HEK293 (cell line): ENCODE results near the gene EHMT1.

Source experiments
- CTCF ChIA-PET: fragments of 350-600 bp; formaldehyde crosslinking; extraction: SDS; loops from one replicate; lab custom pipeline; 2021; ENCODE audit warnings: antibody characterized with exemption; lab: Yijun Ruan, JAX
- POLR2A ChIA-PET: fragments of 300-600 bp; formaldehyde crosslinking; extraction: SDS; loops from one replicate; lab custom pipeline; 2020; ENCODE audit warnings: antibody characterized with exemption, inconsistent platforms; lab: Yijun Ruan, JAX
- H3K27ac ChIP-seq: fragments of 200-500 bp; sonication (Bioruptor generic); 2 replicates; pipeline ENCODE4 v1.5.1; 2014; ENCODE audit warnings: low read depth, low read length, control low read depth, inconsistent platforms; ENCODE audit errors: extremely low read depth
- H3K36me3 ChIP-seq, 2 experiments: fragments of 200-500 bp in 1 of 2; sonication (Bioruptor generic) in 1 of 2; 1 replicate in 1 of 2; 2 replicates in 1 of 2; pipeline ENCODE4 v1.5.1; 2014 to 2017; ENCODE audit warnings: inconsistent platforms in 2 of 2, low read length in 2 of 2; ENCODE audit not compliant: control insufficient read depth in 2 of 2, insufficient read depth in 1 of 2
- H3K4me1 ChIP-seq: fragments of 200-500 bp; sonication (Bioruptor generic); 2 replicates; pipeline ENCODE4 v1.5.1; 2014; ENCODE audit warnings: mild to moderate bottlenecking, low read length, inconsistent platforms; ENCODE audit not compliant: control insufficient read depth, insufficient read depth
- H3K4me3 ChIP-seq: 2 replicates; pipeline ENCODE4 v1.5.1; 2011; ENCODE audit warnings: low read depth, mild to moderate bottlenecking, control low read depth, low read length, moderate library complexity
- H3K9me3 ChIP-seq: fragments of 200-500 bp; sonication (Bioruptor generic); 2 replicates; pipeline ENCODE4 v1.5.1; 2014; ENCODE audit warnings: low read depth, low read length, inconsistent platforms; ENCODE audit not compliant: control insufficient read depth, insufficient read depth
- ATF2 ChIP-seq: fragments of 450-650 bp; formaldehyde crosslinking; IDR thresholded peaks from 2 replicates; pipeline ENCODE4 v1.5.1; 2016; ENCODE audit warnings: missing biosample characterization, missing genetic modification characterization, low read depth
- HIC1 ChIP-seq: fragments of 450-650 bp; formaldehyde crosslinking; IDR thresholded peaks from 2 replicates; pipeline ENCODE4 v1.5.1; 2016; ENCODE audit warnings: missing biosample characterization, missing genetic modification characterization
- HOXC10 ChIP-seq: sonication (generic); formaldehyde crosslinking; IDR thresholded peaks from 2 replicates; pipeline ENCODE4 v1.8.1; 2023; ENCODE audit warnings: mild to moderate bottlenecking, missing genetic modification reagents
- IKZF3 ChIP-seq: fragments of 450-650 bp; IDR thresholded peaks from 2 replicates; pipeline ENCODE4 v1.5.0; 2018; ENCODE audit warnings: missing biosample characterization, mild to moderate bottlenecking, missing genetic modification characterization, moderate library complexity
- KLF8 ChIP-seq: fragments of 450-650 bp; formaldehyde crosslinking; IDR thresholded peaks from 2 replicates; pipeline ENCODE4 v1.5.1; 2016; ENCODE audit warnings: missing biosample characterization, missing genetic modification characterization
- OSR2 ChIP-seq: fragments of 450-650 bp; formaldehyde crosslinking; IDR thresholded peaks from 2 replicates; pipeline ENCODE4 v1.5.1; 2016; ENCODE audit warnings: missing biosample characterization, missing genetic modification characterization
- OVOL3 ChIP-seq: fragments of 450-650 bp; formaldehyde crosslinking; IDR thresholded peaks from 2 replicates; pipeline ENCODE4 v1.5.1; 2016; ENCODE audit warnings: missing biosample characterization, missing genetic modification characterization
- PRDM1 ChIP-seq: fragments of 450-650 bp; formaldehyde crosslinking; IDR thresholded peaks from 2 replicates; pipeline ENCODE4; 2016; ENCODE audit warnings: missing biosample characterization, missing genetic modification characterization
- PRDM10 ChIP-seq: fragments of 450-650 bp; formaldehyde crosslinking; IDR thresholded peaks from 2 replicates; pipeline ENCODE4 v1.5.1; 2016; ENCODE audit warnings: missing biosample characterization, missing genetic modification characterization
- REPIN1 ChIP-seq: fragments of 450-650 bp; formaldehyde crosslinking; IDR thresholded peaks from 2 replicates; pipeline ENCODE4 v1.5.1; 2017; ENCODE audit warnings: missing biosample characterization, missing genetic modification characterization, low read depth
- SP7 ChIP-seq: fragments of 450-650 bp; formaldehyde crosslinking; IDR thresholded peaks from 2 replicates; pipeline ENCODE4 v1.5.1; 2016; ENCODE audit warnings: missing biosample characterization, missing genetic modification characterization
- YY2 ChIP-seq: fragments of 450-650 bp; formaldehyde crosslinking; IDR thresholded peaks from 2 replicates; pipeline ENCODE4 v1.5.1; 2016; ENCODE audit warnings: missing biosample characterization, missing genetic modification characterization
- ZBTB11 ChIP-seq: fragments of 450-650 bp; formaldehyde crosslinking; conservative IDR thresholded peaks from 2 replicates; pipeline ENCODE4 v1.5.1; 2016; ENCODE audit warnings: low read depth, missing biosample characterization, missing genetic modification characterization
- ZNF121 ChIP-seq: fragments of 450-650 bp; formaldehyde crosslinking; IDR thresholded peaks from 2 replicates; pipeline ENCODE4 v1.5.1; 2016; ENCODE audit warnings: missing biosample characterization, missing genetic modification characterization
- ZNF146 ChIP-seq: fragments of 450-650 bp; formaldehyde crosslinking; IDR thresholded peaks from 2 replicates; pipeline ENCODE4 v1.5.1; 2016; ENCODE audit warnings: missing biosample characterization, missing genetic modification characterization
- ZNF155 ChIP-seq: fragments of 450-650 bp; formaldehyde crosslinking; IDR thresholded peaks from 2 replicates; pipeline ENCODE4 v1.5.1; 2016; ENCODE audit warnings: missing biosample characterization, missing genetic modification characterization
- ZNF175 ChIP-seq: fragments of 450-650 bp; formaldehyde crosslinking; IDR thresholded peaks from 2 replicates; pipeline ENCODE4 v1.5.1; 2016; ENCODE audit warnings: missing biosample characterization, missing genetic modification characterization
- ZNF514 ChIP-seq: fragments of 450-650 bp; formaldehyde crosslinking; IDR thresholded peaks from 2 replicates; pipeline ENCODE4 v1.5.1; 2016; ENCODE audit warnings: missing biosample characterization, missing genetic modification characterization
- ZNF585B ChIP-seq: fragments of 450-650 bp; formaldehyde crosslinking; IDR thresholded peaks from 2 replicates; pipeline ENCODE4 v1.5.1; 2016; ENCODE audit warnings: missing biosample characterization, missing genetic modification characterization
- ZNF707 ChIP-seq: fragments of 450-650 bp; formaldehyde crosslinking; IDR thresholded peaks from 2 replicates; pipeline ENCODE4 v1.5.1; 2016; ENCODE audit warnings: missing biosample characterization, missing genetic modification characterization
- ZNF747 ChIP-seq: fragments of 450-650 bp; formaldehyde crosslinking; IDR thresholded peaks from 2 replicates; pipeline ENCODE4 v1.5.1; 2016; ENCODE audit warnings: missing biosample characterization, missing genetic modification characterization
- ZNF785 ChIP-seq: fragments of 450-650 bp; formaldehyde crosslinking; IDR thresholded peaks from 2 replicates; pipeline ENCODE4 v1.5.1; 2016; ENCODE audit warnings: missing biosample characterization, missing genetic modification characterization
- ZSCAN16 ChIP-seq: fragments of 450-650 bp; formaldehyde crosslinking; IDR thresholded peaks from 2 replicates; pipeline ENCODE4 v1.5.1; 2016; ENCODE audit warnings: missing biosample characterization, missing genetic modification characterization
- ZXDB ChIP-seq: fragments of 450-650 bp; formaldehyde crosslinking; IDR thresholded peaks from 2 replicates; pipeline ENCODE4 v1.5.1; 2016; ENCODE audit warnings: missing biosample characterization, missing genetic modification characterization

Gene EHMT1

GRCh38 chr9:137750007-137750406 lies 131.2 kb downstream of the EHMT1 start:
- POLR2A ChIA-PET = interaction anchor here (0.6 kb wide), 1 partner anchor 34 kb away, joined by 3 read pairs; no protein-coding TSS in a partner anchor
- peaks cover 0 to 57% of the 10 kb centered on the region in 2 experiments; a peak in 2 of 3 replicates for H3K36me3 ChIP-seq
- CTCF ChIA-PET = interaction anchor here (0.6 to 1.2 kb wide), 3 partner anchors 20 to 248 kb away, joined by 3 to 4 read pairs (median 3); no protein-coding TSS in a partner anchor

GRCh38 chr9:137750566-137750965 lies 131.8 kb downstream of the EHMT1 start:
- H3K27ac ChIP-seq = no peak overlapping the region
- ChIA-PET CTCF (interaction anchor here (0.6 to 0.7 kb wide), 2 partner anchors 63 to 248 kb away, joined by 3 to 4 read pairs; no protein-coding TSS in a partner anchor), POLR2A (no interaction called here)
- no peak overlapping the region for H3K4me3 ChIP-seq
- H3K4me1 ChIP-seq = no peaks in the 10 kb centered on the region
- H3K36me3 ChIP-seq = peaks cover 0 to 59% of the 10 kb centered on the region in 2 experiments; a peak in 2 of 3 replicates
- no peaks in the 10 kb centered on the region for H3K9me3 ChIP-seq
- no peak for TF ChIP-seq YY2
- no peak for TF ChIP-seq IKZF3 (tag by site-specific recombination)
- TF ChIP-seq PRDM10 = no peak
- TF ChIP-seq REPIN1 (tag by site-specific recombination) = no peak
- no peak for TF ChIP-seq ZNF146 (tag by site-specific recombination)
- TF ChIP-seq OSR2 (tag by site-specific recombination) = no peak
- no peak for TF ChIP-seq ZSCAN16 (tag by site-specific recombination)
- no peak for TF ChIP-seq ZNF155
- no peak for TF ChIP-seq ZNF121

More at GRCh38 chr9:137750007-137750406, 131.2 kb downstream of the EHMT1 start:
- H3K27ac ChIP-seq = no peak overlapping the region
- H3K9me3 ChIP-seq = no peaks in the 10 kb centered on the region
- TF ChIP-seq ZBTB11 (tag by site-specific recombination) (no peak), ZNF175 (tag by site-specific recombination) (no peak), ZNF514 (no peak), ZXDB (tag by site-specific recombination) (no peak), KLF8 (tag by site-specific recombination) (no peak), ZNF707 (no peak), OVOL3 (no peak), PRDM1 (tag by site-specific recombination) (no peak), ZNF785 (tag by site-specific recombination) (no peak), HIC1 (no peak), ZNF585B (no peak), ZNF747 (tag by site-specific recombination) (no peak), ATF2 (tag by site-specific recombination) (no peak), HOXC10 (no peak), SP7 (tag by site-specific recombination) (no peak)
- H3K4me1 ChIP-seq = no peaks in the 10 kb centered on the region
- H3K4me3 ChIP-seq = no peak overlapping the region
